GM10847 (cell line): ENCODE measurements around the gene APOBEC3F.
A peak's percentile ranks its signal among the peaks of the same experiment; 100 is the strongest.

Source experiments
- POLR2A ChIP-seq: IDR thresholded peaks from 2 replicates; pipeline ENCODE4 v1.6.1; 2011; ENCODE audit not compliant: insufficient read length; ENCODE audit errors: extremely low read depth

Gene APOBEC3F

GRCh38 chr22:39098026-39098425 lies 57.4 kb downstream of the APOBEC3F start:
- TF ChIP-seq POLR2A = peak; percentile 26

GRCh38 chr22:39098576-39098975 lies 57.9 kb downstream of the APOBEC3F start:
- no peak for TF ChIP-seq POLR2A

GRCh38 chr22:39101226-39101625 lies 60.6 kb downstream of the APOBEC3F start:
- no peak for TF ChIP-seq POLR2A

GRCh38 chr22:39103431-39103830 lies 62.8 kb downstream of the APOBEC3F start:
- no peak for TF ChIP-seq POLR2A
